Upper lobe of right lung (tissue), 1 donor: ENCODE measurements around the gene FAM187B. TPM values are rescaled to one million over a fixed set of nuclear protein-coding genes. Genes with fewer than 3 reads are reported as not detected.

ENCODE experiments used
- ATAC-seq: fragments of 200-7000 bp; cut with Tn5 transposase; one replicate; pipeline ENCODE4 v1.9.1; 2020; ENCODE audit warnings: mild to moderate bottlenecking, moderate library complexity
- DNase-seq: peaks from one replicate; pipeline ENCODE4 v3.0.0-alpha.2; 2020
- H3K27ac ChIP-seq: fragments of 200-600 bp; one replicate; pipeline ENCODE4 v1.8.0; 2022
- H3K27me3 ChIP-seq: fragments of 200-600 bp; one replicate; pipeline ENCODE4 v1.8.0; 2022; ENCODE audit warnings: mild to moderate bottlenecking
- H3K36me3 ChIP-seq: fragments of 200-600 bp; one replicate; pipeline ENCODE4 v1.8.0; 2022
- H3K4me1 ChIP-seq: fragments of 200-600 bp; one replicate; pipeline ENCODE4 v1.8.0; 2022
- H3K4me3 ChIP-seq: fragments of 200-600 bp; one replicate; pipeline ENCODE4 v1.8.0; 2022; ENCODE audit warnings: mild to moderate bottlenecking
- H3K9me3 ChIP-seq: fragments of 200-600 bp; one replicate; pipeline ENCODE4 v1.8.0; 2022
- intact Hi-C: fragments of 100-400 bp; cut with DNase I; formaldehyde crosslinking; loops from one replicate; pipeline ENCODE4 v1.11.0; 2022
- total RNA-seq: library from RNA; stranded (reverse); fragmentation: NEBNext Ultra II Directional; extraction: Animal tissue kit (Norgen Biotek cat#: 25700); gene quantifications from one replicate; pipeline ENCODE4 v1.2.1, GENCODE V29; 2021
- TF ChIP-seq, protein P1 (sequence below): fragments of 200-600 bp; IDR thresholded peaks from one replicate; pipeline ENCODE4 v1.8.0; 2022; ENCODE audit warnings: antibody characterized with exemption
- donor health status: DM: no; HTN: yes; CAD: no; lungs with severe emphysema.

The FAM187B gene
- total RNA-seq, 1 donor from 2014 or later = not detected

DNA sequence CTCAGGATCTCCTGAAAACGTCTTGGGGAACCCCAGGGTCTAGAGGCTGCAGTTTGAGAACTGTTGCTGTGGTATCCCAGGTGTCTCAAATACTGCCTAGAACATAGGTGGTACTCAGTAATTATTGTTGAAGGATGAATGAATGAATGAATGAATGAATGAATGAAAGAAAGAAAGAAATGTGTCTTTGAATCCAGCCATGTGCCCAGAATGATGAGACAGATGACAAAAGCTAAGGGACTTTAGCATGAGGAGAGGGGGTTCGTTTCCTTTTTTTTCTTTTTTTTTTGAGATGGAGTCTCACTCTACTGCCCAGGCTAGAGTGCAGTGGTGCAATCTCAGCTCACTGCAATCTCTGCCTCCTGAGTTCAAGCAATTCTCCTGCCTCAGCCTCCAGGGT is 28.0 kb upstream of the FAM187B start:
- no peaks in the 10 kb centered on the region for H3K27me3 ChIP-seq
- ATAC-seq (no peak), DNase-seq (no peak)
- no peak overlapping the region for H3K27ac ChIP-seq
- intact Hi-C loops = no loop called here
- peaks cover 6% of the 10 kb centered on the region for H3K36me3 ChIP-seq
- no peak overlapping the region for H3K4me3 ChIP-seq
- H3K9me3 ChIP-seq = no peaks in the 10 kb centered on the region
- TF ChIP-seq, protein P1, sequence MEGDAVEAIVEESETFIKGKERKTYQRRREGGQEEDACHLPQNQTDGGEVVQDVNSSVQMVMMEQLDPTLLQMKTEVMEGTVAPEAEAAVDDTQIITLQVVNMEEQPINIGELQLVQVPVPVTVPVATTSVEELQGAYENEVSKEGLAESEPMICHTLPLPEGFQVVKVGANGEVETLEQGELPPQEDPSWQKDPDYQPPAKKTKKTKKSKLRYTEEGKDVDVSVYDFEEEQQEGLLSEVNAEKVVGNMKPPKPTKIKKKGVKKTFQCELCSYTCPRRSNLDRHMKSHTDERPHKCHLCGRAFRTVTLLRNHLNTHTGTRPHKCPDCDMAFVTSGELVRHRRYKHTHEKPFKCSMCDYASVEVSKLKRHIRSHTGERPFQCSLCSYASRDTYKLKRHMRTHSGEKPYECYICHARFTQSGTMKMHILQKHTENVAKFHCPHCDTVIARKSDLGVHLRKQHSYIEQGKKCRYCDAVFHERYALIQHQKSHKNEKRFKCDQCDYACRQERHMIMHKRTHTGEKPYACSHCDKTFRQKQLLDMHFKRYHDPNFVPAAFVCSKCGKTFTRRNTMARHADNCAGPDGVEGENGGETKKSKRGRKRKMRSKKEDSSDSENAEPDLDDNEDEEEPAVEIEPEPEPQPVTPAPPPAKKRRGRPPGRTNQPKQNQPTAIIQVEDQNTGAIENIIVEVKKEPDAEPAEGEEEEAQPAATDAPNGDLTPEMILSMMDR = no peak
- H3K4me1 ChIP-seq = no peaks in the 10 kb centered on the region

DNA sequence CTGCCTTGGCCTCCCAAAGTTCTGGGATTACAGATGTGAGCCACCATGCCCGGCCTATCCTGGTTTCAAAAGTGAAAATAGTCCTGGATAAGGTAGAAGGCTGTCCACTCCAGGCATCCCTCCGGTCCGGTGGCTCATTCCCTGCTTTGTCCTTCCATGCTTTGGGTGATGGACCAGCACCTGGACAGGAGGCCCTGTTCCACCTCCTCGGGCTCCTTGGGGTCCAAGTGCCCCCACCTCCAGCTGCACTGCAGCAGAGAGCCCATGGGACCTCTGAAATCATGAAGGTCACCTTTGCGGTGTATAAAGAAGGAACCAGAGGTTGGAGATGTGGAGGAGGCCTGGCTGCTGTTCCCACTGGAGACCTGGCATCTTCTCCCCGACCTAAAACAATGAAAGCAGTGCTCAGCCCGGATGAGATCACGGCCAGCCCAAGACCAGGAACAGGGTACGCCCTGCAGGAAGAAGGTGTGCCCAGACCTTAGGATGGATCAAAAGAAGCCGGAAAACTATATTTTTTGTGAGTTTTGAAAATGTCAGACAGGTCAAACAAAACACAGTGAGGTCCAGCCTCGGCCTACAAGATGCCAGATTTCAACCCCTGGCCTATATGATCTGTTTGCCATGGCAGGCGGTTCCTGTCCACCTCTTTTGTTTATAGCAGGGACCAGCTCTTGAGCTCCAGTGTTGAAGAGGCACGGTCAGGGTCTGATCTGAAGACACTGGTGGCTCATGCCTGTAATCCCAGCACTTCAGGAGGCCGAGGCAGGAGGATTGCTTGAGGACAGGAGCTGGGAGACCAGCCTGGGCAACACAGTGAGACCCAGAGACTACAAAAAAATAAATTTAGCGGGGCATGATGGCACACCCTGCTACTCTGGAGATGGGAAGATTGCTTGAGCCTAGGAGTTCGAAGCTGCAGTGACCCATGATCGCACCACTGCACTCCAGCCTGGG is 26.1 kb upstream of the FAM187B start:
- H3K4me3 ChIP-seq = no peak overlapping the region
- intact Hi-C loops = no loop called here
- peaks cover 6% of the 10 kb centered on the region for H3K36me3 ChIP-seq
- H3K27ac ChIP-seq = peak overlapping the region; percentile 71
- H3K9me3 ChIP-seq = no peaks in the 10 kb centered on the region
- H3K27me3 ChIP-seq = no peaks in the 10 kb centered on the region
- TF ChIP-seq, protein P1 = no peak
- DNase-seq = peak; percentile 44
- peaks cover 4% of the 10 kb centered on the region for H3K4me1 ChIP-seq
- peak; percentile 26 for ATAC-seq

DNA sequence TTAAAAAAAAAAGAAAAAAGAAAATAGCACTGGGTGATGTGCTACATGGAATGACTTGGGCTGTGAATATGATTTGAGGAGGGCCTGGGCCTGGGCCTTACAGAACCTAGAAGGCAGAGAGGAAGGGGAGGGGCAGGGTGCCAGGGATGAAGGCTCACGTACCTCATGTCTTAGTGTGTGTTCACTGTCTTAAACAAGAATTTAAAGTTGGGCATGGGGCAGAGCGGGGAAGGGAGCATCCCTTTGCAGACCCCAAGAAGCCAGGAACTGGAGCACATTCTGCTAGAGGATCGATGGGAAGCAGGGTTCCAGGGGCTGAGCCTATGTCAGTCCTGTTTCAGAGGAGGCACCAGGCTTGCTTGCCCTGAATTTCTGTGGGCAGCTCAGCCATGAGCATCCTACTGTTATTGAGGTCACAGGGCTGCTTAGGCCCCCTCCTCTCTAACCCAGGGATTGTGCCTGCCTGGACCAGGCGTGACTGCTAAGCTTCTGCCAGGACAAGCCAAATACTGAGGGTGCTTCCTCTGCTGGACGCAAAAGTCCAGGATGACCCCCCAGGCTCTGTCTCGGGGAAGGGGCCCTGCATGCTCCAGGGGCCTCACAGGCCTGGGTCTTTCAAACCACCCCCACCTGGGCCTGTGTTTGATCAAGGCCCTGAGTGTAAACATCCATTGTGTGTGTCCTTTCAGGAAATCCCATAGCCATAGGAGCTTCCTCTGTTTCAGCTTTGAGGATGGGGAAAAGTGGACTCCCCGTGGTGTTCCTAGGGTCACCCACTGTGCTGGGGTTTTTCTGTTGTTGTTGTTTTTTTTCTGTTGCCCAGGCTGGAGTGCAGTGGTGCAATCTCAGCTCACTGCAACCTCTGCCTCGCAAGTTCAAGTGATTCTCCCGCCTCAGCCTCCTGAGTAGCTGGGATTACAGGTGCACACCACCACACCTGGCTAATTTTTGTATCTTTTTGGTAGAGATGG is 25.1 kb upstream of the FAM187B start:
- DNase-seq = peak; percentile 52
- H3K27ac ChIP-seq = peak overlapping the region; percentile 71
- intact Hi-C loops = no loop called here

DNA sequence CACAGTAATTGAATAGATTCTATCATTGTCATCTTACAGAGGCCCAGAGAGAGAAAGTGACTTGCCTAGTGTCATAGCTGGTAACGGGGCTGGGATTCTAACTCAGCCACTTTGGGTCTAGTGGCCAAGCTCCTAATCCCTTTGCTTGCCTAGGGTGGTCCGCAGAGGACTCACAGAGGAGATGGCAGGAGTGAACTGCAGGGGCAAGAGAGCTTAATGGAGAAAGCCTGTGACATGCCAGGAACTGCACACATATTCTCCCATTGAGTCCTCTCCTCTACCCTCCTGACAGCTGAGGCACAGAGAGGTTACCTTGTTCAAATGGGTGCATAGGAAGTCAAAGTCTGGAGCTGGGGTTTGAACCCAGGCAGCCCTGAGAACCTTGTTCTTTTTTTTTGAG is 22.9 kb upstream of the FAM187B start:
- ATAC-seq (no peak), DNase-seq (peak; percentile 13)
- H3K4me1 ChIP-seq = peaks cover 4% of the 10 kb centered on the region
- peaks cover 6% of the 10 kb centered on the region for H3K36me3 ChIP-seq
- intact Hi-C loops = no loop called here
- H3K9me3 ChIP-seq = no peaks in the 10 kb centered on the region
- no peak overlapping the region for H3K27ac ChIP-seq
- no peak overlapping the region for H3K4me3 ChIP-seq
- H3K27me3 ChIP-seq = peaks cover 11% of the 10 kb centered on the region
- TF ChIP-seq, protein P1 = no peak

More for the DNA sequence above, 25.1 kb upstream of the FAM187B start:
- ATAC-seq = no peak
- Histone ChIP-seq H3K27me3 (peaks cover 5% of the 10 kb centered on the region), H3K36me3 (peaks cover 6% of the 10 kb centered on the region), H3K4me1 (peaks cover 4% of the 10 kb centered on the region), H3K4me3 (no peak overlapping the region), H3K9me3 (no peaks in the 10 kb centered on the region)
- TF ChIP-seq, protein P1 = no peak

DNA sequence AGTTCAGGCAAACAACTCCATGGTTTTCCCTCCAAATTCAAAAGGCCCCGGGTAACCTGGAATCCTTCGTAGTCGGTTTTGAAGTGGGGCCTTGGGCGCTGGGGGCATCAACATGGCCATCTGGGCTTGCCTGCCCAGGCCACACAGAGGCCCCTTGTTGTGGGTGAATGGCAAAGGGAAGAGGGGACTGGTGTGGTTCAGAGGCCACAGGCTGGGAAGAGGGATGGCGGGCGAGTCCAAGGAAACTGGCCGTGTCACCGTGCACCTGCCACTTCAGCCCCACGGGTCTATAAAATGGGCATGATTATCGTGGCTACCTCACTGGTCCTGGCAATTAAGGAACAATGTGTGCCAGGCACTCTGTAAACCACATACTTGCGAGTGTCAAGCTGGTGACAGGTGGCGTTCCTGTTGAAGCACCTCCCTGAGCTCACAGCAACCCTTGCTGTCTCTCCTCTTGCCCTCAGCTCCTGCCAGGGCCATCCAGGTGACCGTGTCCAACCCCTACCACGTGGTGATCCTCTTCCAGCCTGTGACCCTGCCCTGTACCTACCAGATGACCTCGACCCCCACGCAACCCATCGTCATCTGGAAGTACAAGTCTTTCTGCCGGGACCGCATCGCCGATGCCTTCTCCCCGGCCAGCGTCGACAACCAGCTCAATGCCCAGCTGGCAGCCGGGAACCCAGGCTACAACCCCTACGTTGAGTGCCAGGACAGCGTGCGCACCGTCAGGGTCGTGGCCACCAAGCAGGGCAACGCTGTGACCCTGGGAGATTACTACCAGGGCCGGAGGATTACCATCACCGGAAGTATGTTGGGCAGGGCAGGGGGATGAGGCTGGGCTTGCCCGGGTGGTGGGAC is 21.5 kb upstream of the FAM187B start:
- no peak for ATAC-seq
- DNase-seq = peak; percentile 61
- Histone ChIP-seq H3K27ac (no peak overlapping the region), H3K4me1 (peaks cover 4% of the 10 kb centered on the region), H3K36me3 (peaks cover 6% of the 10 kb centered on the region), H3K4me3 (peak overlapping the region; percentile 69), H3K27me3 (peaks cover 11% of the 10 kb centered on the region), H3K9me3 (no peaks in the 10 kb centered on the region)
- intact Hi-C loops = no loop called here
- TF ChIP-seq, protein P1 = no peak
